ENCODE measurements around the gene CAVIN4. TPM values are rescaled to one million over a fixed set of nuclear protein-coding genes. Genes with fewer than 3 reads are reported as not detected.

CAVIN4 gene
- total and polyA plus RNA-seq, 2 of the 13 experiments (the other 11 are each of a cell fraction or from before 2014, with no cell fraction given) = 0.54 to 1.00 TPM

DNA sequence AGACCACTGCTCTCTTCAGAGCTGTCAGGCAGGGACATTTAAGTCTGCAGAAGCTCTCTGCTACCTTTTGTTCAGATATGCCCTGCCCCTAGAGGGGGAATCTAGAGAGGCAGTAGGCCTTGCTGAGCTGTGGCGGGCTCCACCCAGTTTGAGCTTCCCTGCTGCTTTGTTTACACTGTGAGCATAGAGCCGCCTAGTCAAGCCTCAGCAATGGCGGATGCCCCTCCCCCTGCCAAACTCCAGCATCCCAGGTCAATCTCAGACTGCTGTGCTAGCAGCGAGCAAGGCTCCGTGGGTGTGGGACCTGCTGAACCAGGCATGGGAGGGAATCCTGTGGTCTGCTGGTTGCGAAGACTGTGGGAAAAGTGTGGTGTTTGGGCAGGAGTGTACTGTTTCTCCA lies 59.9 kb downstream of the CAVIN4 start (continued):
- peak; percentile 25; the same call in 1 of the 2 replicates for TF ChIP-seq CTCF (CRISPR knock-in tag; IDR thresholded peaks at IDR 0.05)
- TF ChIP-seq SIX4 (CRISPR knock-in tag; IDR thresholded peaks at IDR 0.05) = no peak

Other genes with a start within 250 kb of the CAVIN4 start
- gene TEX10, start 225.1 kb upstream of the CAVIN4 start, total RNA-seq (2016; rRNA removed; fragmentation: Illumina TruSeq; extraction: Trizol) = 38.7 and 50.2 TPM in 2 replicates
- 13.5 and 18.1 TPM in 2 replicates for gene TEX10, start 225.1 kb upstream of the CAVIN4 start, polyA plus RNA-seq (2011; rRNA removed)
- gene MSANTD3, start 150.9 kb upstream of the CAVIN4 start, total RNA-seq (2016; rRNA removed; fragmentation: Illumina TruSeq; extraction: Trizol) = 19.2 and 19.8 TPM in 2 replicates
- gene MSANTD3, start 150.9 kb upstream of the CAVIN4 start, polyA plus RNA-seq (2011; rRNA removed) = 10.1 and 11.3 TPM in 2 replicates
- gene TMEFF1, start 104.9 kb upstream of the CAVIN4 start, total RNA-seq (2016; rRNA removed; fragmentation: Illumina TruSeq; extraction: Trizol) = 1.3 and 1.9 TPM in 2 replicates
- 0.87 and 1.1 TPM in 2 replicates for gene TMEFF1, start 104.9 kb upstream of the CAVIN4 start, polyA plus RNA-seq (2011; rRNA removed)

All from HepG2 (cell line).